ENCODE data around the gene P3H4.

- TF ChIP-seq, protein P1, sequence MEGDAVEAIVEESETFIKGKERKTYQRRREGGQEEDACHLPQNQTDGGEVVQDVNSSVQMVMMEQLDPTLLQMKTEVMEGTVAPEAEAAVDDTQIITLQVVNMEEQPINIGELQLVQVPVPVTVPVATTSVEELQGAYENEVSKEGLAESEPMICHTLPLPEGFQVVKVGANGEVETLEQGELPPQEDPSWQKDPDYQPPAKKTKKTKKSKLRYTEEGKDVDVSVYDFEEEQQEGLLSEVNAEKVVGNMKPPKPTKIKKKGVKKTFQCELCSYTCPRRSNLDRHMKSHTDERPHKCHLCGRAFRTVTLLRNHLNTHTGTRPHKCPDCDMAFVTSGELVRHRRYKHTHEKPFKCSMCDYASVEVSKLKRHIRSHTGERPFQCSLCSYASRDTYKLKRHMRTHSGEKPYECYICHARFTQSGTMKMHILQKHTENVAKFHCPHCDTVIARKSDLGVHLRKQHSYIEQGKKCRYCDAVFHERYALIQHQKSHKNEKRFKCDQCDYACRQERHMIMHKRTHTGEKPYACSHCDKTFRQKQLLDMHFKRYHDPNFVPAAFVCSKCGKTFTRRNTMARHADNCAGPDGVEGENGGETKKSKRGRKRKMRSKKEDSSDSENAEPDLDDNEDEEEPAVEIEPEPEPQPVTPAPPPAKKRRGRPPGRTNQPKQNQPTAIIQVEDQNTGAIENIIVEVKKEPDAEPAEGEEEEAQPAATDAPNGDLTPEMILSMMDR (optimal IDR thresholded peaks at IDR 0.05 in 1 of 3, IDR thresholded peaks at IDR 0.05 in 1 of 3, conservative IDR thresholded peaks at IDR 0.05 in 1 of 3; ENCODE audit: extremely low read depth in 1 of 3, insufficient read depth in 2 of 3, low read length in 3 of 3) = no peak
- no peak for TF ChIP-seq EZH2 (IDR thresholded peaks at IDR 0.05; ENCODE audit: low read length)
Measured at GRCh38 chr17:41822216-41823140, 10.7 kb upstream of the P3H4 start.
